Urinary bladder (tissue), 4 donors: ENCODE data around the gene THAP8. TPM values are rescaled to one million over a fixed set of nuclear protein-coding genes. Genes with fewer than 3 reads are reported as not detected.

Experiments used
- DNase-seq: peaks from one replicate; pipeline ENCODE4 v3.0.0-alpha.2; 2015; ENCODE audit errors: extremely low spot score
- H3K27ac ChIP-seq: one replicate; pipeline ENCODE4 v1.5.1; 2013; ENCODE audit warnings: low read depth, mild to moderate bottlenecking, moderate library complexity
- H3K36me3 ChIP-seq: one replicate; pipeline ENCODE4 v1.6.1; 2013; ENCODE audit warnings: mild to moderate bottlenecking, moderate library complexity; ENCODE audit not compliant: insufficient read depth
- H3K4me1 ChIP-seq: one replicate; pipeline ENCODE4 v1.6.1; 2013; ENCODE audit warnings: mild to moderate bottlenecking, moderate library complexity; ENCODE audit not compliant: insufficient read depth
- H3K4me3 ChIP-seq: one replicate; pipeline ENCODE4 v1.5.1; 2013; ENCODE audit warnings: low read depth, low read length
- WGBS: extraction: QIAGEN DNeasy Blood & Tissue Kit; methylation state at CpG from one replicate; pipeline ENCODE4 v1.1.7; 2013; 5-methylcytosine and 5-hydroxymethylcytosine counted together
- polyA plus RNA-seq: library from polyadenylated mRNA; stranded (reverse); fragments of 200-250 nt; gene quantifications from one replicate; pipeline ENCODE4 v1.2.3, GENCODE V29; 2013
- total RNA-seq: library from RNA; depleted of rRNA; stranded (reverse); fragments of >200 nt; gene quantifications from one replicate; pipeline ENCODE4 v1.2.3, GENCODE V29; 2014
- donor health status: healthy with polysubstance abuse.
- donor health status: healthy.

THAP8 gene, protein sequence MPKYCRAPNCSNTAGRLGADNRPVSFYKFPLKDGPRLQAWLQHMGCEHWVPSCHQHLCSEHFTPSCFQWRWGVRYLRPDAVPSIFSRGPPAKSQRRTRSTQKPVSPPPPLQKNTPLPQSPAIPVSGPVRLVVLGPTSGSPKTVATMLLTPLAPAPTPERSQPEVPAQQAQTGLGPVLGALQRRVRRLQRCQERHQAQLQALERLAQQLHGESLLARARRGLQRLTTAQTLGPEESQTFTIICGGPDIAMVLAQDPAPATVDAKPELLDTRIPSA
- total RNA-seq, result 2.1 TPM
- 20.1 TPM for polyA plus RNA-seq

DNA sequence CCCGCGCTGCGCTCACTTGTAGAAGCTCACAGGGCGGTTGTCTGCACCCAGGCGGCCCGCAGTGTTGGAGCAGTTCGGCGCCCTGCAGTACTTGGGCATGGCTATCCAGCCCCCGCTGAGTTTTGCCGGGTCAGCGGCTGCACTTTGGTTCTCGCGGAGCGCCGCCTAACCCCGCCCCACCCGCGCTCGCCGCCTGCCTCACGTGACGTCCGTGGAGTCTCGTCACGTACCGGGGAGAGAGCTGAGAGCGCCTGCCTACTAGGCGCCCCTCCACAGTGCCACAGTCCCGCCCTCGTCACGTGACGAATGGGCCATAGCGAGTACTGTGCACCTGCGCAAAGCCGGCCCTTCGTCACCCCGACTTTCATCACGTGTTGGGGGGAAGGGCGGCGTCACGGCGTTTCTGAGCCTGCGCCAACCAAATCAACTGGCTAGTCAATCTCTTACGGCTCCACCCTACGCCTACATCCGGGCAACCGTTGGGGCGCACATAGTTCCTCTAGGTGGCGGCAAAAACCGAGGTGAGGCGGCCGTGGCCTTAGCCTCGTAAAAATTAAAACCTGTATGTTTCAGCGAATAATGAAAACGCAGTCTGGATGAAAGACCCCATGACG lies at the start of gene THAP8:
Gene THAP8 (minus strand): TSS at position 167 of the 614 bp plus-strand sequence. CDS start 68 bp downstream, at position 99.
- H3K4me1 ChIP-seq, result no peaks in the 10 kb centered on the region
- under 1% methylated on average over 56 of the region's 56 CpGs for WGBS
- peak; percentile 98 for DNase-seq
- peak within 1 kb of the TSS; percentile 90 for H3K27ac ChIP-seq
- H3K36me3 ChIP-seq, result no peaks in the 10 kb centered on the region
- peak within 1 kb of the TSS; percentile 50 for H3K4me3 ChIP-seq

DNA sequence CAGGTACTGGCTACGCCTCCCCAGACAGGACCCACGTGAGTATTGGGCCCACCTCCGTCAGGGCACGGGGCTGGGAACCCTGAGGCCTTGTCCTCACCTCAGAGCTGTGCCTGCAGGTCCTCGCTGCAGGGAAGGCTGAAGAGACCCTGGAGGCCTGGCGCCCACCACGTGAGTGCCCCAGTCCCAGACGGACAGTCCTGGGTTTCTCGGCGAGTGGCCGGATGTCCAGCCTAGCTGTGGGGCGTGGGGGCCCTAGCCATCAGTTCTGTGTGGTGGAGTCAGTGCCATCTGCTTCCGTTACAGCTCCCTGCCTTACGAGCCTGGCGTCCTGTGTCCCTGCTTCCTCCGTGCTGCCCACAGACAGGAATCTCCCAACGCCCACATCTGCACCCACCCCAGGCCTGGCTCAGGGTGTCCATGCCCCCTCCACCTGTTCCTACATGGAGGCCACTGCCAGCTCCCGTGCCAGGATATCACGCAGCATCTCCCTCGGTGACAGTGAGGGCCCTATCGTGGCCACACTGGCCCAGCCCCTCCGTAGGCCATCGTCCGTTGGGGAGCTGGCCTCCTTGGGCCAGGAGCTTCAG lies 49.0 kb upstream of the THAP8 start:
- DNase-seq, result no peak
- Histone ChIP-seq H3K36me3 (no peaks in the 10 kb centered on the region), H3K4me3 (no peak overlapping the region), H3K27ac (no peak overlapping the region), H3K4me1 (no peaks in the 10 kb centered on the region)
- 94% methylated on average over 24 of the region's 24 CpGs for WGBS

DNA sequence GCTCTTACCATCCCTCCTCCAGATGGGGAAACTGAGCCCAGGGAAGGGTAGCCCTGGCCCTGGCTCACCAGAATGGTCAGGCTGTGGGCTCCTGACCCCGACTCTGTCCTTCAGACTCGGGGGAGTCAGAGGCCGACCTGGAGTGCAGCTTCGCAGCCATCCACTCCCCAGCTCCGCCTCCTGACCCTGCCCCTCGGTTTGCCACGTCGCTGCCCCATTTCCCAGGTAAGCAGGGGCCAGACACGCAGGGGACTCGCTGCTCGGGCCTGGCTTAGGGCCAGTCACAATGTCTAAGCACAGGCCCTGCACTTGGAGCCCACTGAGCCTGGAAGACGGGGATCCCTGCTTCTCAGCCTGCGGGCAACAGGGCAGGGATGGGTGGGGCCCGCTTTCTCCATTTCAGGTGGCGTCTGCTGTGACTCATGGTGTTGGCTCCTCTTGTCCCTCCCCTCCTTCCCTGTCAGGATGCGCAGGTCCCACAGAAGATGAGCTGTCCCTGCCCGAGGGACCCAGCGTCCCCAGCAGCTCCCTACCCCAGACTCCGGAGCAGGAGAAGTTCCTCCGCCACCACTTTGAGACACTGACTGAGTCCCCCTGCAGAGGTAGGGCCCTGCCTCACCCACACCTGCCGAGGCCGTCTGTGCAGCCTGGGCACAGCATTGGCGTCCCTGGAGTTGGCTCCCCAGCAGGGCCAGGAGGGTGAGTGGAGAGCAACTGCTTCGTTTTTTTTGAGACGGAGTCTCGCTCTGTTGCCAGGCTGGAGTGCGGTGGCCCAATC lies 47.7 kb upstream of the THAP8 start:
- DNase-seq, result no peak
- no peaks in the 10 kb centered on the region for H3K4me1 ChIP-seq
- 89% methylated on average over 27 of the region's 27 CpGs for WGBS
- no peak overlapping the region for H3K27ac ChIP-seq
- no peak overlapping the region for H3K4me3 ChIP-seq
- no peaks in the 10 kb centered on the region for H3K36me3 ChIP-seq

DNA sequence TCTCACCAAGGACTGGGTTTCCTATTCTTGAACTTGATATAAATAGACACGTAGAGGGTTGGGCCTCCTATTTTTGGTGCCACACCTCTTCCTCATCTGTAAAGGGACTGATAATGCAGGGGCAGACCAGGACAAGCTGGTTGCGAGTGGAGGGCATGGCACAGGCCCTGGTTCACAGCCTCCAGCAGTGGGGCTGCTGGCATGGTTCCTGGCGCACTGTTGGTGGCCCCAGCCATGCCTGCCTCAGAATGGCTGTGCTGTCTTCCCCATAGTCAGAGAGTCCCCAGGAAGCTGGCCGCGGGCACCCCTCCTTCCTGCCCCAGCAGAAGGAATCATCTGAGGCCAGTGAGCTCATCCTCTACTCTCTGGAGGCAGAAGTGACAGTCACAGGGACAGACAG lies 46.4 kb upstream of the THAP8 start:
- Histone ChIP-seq H3K27ac (no peak overlapping the region), H3K36me3 (no peaks in the 10 kb centered on the region), H3K4me1 (no peaks in the 10 kb centered on the region), H3K4me3 (no peak overlapping the region)
- no peak for DNase-seq
- 88% methylated on average over 5 of the region's 5 CpGs for WGBS

DNA sequence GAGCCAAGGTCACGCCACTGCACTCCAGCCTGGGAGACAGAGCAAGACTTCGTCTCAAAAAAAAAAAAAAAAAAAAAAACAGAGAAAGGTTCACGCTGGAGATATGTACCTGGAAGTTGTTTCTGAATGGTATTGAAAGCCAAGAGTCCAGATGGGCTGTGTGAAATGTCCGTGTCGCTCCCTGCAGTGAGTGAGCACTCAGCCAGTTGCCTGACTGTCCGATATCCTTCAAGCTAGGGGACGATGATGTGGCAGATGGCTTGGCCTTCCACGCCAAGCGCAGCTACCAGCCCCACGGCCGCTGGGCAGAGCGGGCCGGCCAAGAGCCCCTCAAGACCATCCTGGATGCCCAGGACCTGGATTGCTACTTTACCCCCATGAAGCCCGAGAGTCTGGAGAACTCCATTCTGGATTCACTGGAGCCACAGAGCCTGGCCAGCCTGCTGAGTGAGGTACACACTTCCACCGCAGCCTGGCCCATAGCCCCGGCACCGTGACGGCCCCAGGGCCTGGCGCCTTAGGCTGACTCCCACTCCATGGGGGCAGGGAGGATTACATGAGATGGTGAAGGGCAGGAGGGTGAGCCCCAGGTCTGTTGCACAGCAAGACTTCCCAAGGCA lies 45.2 kb upstream of the THAP8 start:
- Histone ChIP-seq H3K27ac (no peak overlapping the region), H3K36me3 (no peaks in the 10 kb centered on the region), H3K4me1 (no peaks in the 10 kb centered on the region), H3K4me3 (no peak overlapping the region)
- DNase-seq, result no peak
- WGBS, result 89% methylated on average over 19 of the region's 19 CpGs

DNA sequence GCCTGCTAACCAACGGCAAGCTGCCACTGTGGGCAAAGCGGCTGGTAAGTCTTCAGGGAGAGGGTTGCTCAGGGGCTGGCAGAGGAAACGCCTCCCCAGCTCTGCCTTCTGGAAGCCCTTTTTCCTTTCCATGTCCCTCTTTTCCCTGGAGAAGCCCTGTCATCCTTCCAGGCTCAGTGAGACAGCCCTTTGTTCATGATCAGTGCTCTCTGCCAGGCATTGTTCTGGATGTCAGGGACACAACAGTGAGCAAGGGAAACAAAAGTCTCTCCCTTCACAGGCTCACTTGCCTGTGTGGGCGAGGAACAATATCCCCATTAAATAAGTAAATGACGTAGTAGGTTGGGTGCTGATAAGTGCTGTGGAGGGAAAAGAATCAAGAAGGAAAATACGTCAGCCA lies 43.0 kb upstream of the THAP8 start:
- Histone ChIP-seq H3K27ac (no peak overlapping the region), H3K4me1 (no peaks in the 10 kb centered on the region), H3K36me3 (no peaks in the 10 kb centered on the region), H3K4me3 (no peak overlapping the region)
- DNase-seq, result no peak
- 88% methylated on average over 6 of the region's 6 CpGs for WGBS

DNA sequence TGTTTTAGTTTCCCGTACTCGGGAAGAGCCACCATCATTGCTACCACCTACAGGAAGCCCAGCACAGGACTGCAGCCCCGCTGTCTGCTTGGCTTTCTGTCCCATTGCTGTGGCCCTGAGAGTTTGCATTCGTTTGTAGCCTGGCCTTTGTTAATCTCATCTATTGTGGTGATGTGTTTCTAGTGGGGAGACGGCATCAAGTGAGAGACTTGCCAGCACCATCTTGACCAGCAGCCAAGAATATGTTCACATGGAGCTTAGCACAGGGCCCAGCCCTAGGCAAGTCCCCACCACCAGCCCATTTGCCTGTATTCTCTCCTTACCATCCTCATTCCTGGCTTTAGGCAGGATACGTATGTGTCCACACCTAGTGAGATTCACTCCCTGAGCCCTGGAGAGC lies 39.6 kb upstream of the THAP8 start:
- Histone ChIP-seq H3K4me1 (no peaks in the 10 kb centered on the region), H3K4me3 (no peak overlapping the region), H3K27ac (no peak overlapping the region), H3K36me3 (no peaks in the 10 kb centered on the region)
- 53% methylated on average over 6 of the region's 6 CpGs for WGBS
- no peak for DNase-seq

DNA sequence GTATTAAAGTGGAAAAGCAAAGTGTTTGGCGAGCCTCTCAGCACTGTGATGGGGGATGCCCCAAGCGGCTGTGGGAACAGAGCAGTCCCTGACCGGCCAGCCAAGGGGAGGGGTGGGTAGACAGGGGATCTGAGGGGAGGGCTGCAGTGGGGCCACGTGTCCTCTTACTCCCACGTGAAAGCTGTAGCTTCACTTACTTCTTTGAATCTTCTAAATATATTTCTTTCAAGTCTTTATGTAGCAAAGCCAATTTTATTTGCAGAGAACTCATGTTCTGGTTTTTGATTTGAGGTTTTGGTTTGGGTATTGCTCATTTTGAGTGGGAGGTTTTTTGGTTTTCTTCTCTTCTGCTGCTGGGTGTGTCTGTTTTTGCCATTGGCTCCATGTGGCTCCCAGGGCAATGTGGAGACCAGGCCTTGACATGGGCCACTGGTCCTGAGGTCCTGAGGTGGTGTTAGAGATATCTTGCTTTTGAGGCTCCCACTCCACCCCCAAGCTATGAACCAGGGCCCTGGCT lies 39.1 kb upstream of the THAP8 start:
- 92% methylated on average over 5 of the region's 5 CpGs for WGBS
- H3K36me3 ChIP-seq, result no peaks in the 10 kb centered on the region
- no peak for DNase-seq
- no peak overlapping the region for H3K4me3 ChIP-seq
- H3K4me1 ChIP-seq, result no peaks in the 10 kb centered on the region
- no peak overlapping the region for H3K27ac ChIP-seq

DNA sequence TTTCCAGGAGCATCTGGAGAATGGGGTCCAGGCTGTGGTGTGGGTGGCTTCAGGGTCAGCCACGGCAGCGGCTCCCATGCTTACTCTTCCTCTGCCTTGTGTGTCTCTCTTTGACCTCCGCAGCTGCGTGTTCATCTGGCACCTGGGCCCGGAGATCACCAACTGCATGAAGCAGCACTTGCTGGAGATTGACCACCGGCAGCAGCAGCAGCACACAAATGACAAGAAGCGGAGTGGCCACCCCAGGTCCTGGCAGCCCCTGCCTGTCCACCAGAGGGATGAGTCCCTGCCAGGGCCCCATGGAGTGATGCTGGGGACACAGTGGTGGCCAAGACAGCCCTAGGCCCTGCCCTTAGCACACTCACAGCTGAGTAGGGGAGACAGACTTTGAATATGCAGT lies 38.5 kb upstream of the THAP8 start:
- no peak overlapping the region for H3K27ac ChIP-seq
- 98% methylated on average over 7 of the region's 7 CpGs for WGBS

DNA sequence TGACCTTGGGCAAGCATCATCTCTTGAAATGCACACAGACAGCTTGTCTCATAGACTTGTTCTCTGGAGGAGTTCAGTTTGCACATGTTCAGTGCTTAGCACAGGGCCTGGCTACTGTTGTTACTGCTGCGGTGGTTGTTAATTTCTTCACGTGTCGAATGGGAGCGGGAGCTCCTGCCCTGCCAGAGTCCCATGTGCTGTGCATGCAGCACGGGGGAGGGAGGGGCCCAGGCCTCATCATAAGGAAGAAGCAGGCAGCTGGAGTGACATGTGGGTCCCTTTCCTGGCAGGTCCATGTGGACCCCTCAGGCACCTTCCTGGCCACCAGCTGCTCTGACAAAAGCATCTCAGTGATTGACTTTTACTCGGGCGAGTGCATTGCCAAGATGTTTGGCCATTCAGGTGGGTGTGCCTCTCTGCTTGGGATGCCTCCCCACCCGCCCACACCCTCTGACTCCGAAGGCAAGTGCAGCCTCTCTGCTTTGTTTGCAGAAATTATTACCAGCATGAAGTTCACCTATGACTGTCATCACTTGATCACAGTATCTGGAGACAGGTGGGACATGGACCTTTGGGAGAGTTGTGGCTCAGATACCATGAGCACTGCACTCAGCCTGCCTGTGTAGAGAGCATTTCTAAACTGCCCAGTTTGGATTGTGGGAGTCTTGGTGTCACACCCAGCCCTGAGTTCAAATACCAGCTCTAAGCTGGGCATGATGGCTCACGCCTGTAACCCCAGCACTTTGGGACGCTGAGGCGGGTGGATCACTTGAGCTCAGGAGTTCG lies 37.0 kb upstream of the THAP8 start:
- H3K4me3 ChIP-seq, result no peak overlapping the region
- no peaks in the 10 kb centered on the region for H3K36me3 ChIP-seq
- H3K27ac ChIP-seq, result no peak overlapping the region
- no peaks in the 10 kb centered on the region for H3K4me1 ChIP-seq
- no peak for DNase-seq
- 86% methylated on average over 13 of the region's 13 CpGs for WGBS

More for the DNA sequence above, 38.5 kb upstream of the THAP8 start:
- Histone ChIP-seq H3K4me3 (no peak overlapping the region), H3K36me3 (no peaks in the 10 kb centered on the region), H3K4me1 (no peaks in the 10 kb centered on the region)
- no peak for DNase-seq

DNA sequence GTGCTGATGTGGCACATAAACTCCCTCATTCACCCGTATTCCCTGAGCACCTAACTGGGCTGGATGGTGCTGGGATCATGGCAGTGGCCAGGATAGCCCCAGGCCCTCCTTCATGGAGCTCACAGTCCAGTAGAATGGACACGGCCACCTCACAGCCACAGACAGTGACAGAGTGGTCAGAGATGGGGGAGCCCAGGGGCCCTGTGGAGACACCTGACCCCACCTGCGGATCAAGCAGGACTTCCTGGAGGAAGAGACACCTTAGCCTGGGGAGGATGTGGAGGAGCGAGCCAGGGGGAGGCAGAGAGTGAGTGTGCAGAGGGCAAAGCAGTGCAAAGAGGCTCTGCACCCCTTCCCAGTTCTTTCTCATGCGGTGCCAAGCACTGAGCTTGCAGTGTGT lies 35.8 kb upstream of the THAP8 start:
- H3K36me3 ChIP-seq, result no peaks in the 10 kb centered on the region
- DNase-seq, result no peak
- no peak overlapping the region for H3K4me3 ChIP-seq
- H3K27ac ChIP-seq, result no peak overlapping the region
- no peaks in the 10 kb centered on the region for H3K4me1 ChIP-seq
- 96% methylated on average over 5 of the region's 5 CpGs for WGBS

DNA sequence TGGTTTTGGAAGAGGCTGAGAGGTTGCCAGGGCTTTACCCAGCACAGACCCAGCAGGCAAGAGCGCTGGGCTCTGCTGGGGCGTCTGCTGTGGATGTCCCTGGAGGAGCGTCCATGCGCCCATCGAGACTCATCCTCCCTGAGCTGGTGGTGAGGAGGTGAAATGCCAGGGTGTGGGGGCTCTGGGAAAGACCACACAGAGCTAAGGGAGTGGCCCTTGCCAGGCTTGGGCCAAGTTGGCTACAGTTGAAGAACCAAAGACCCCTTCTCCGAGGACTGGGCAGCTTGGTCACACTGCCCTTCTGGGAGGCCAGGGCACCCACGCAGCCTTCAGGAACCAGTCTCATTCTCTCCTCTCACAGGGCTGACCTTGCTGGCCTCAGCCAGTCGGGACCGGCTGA lies 32.2 kb upstream of the THAP8 start:
- Histone ChIP-seq H3K36me3 (no peaks in the 10 kb centered on the region), H3K4me1 (no peaks in the 10 kb centered on the region), H3K27ac (no peak overlapping the region), H3K4me3 (no peak overlapping the region)
- DNase-seq, result no peak
- 96% methylated on average over 9 of the region's 9 CpGs for WGBS
